ENCODE data around the gene XDH. TPM values are rescaled to one million over a fixed set of nuclear protein-coding genes. Genes with fewer than 3 reads are reported as not detected.
A peak's percentile ranks its signal among the peaks of the same experiment; 100 is the strongest.

Gene XDH
- total RNA-seq, 1 experiment from 2014 or later, result 47.5 TPM

DNA sequence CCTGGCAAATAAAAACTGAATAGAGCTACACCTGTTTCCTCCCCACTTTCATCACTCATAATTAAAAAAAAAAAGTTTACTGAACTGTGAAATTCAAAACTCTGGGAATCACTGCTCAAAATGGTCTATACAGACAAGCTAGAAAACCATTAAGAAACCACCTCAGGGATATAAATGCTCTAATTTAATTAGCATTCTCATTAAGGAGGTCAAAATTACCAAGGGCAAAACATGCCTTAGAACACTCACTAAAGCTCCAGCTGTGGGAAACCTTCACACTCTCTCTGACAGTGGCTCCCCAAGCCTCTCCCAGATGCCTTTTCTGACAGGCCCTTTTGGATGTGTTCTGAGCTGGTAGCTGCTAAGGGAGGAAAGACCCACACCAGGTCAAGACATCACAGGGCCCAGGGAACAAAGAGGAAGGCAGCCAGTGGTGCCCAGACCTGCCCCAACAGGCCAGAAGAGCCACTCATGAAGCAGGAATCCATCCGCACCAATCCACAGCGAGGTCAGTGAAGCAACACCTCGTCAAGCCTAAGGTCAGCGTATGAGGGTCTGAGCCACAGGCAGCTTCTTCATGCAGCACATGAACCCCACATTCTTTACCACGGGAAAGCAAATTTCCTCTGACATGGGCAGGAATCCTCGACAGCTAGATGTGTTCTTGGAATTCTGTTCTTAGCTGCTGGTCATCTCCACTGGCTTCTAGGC is 35.6 kb downstream of the XDH start:
- intact Hi-C loops (cut with micrococcal nuclease), result no loop called here
- TF ChIP-seq, protein P1, sequence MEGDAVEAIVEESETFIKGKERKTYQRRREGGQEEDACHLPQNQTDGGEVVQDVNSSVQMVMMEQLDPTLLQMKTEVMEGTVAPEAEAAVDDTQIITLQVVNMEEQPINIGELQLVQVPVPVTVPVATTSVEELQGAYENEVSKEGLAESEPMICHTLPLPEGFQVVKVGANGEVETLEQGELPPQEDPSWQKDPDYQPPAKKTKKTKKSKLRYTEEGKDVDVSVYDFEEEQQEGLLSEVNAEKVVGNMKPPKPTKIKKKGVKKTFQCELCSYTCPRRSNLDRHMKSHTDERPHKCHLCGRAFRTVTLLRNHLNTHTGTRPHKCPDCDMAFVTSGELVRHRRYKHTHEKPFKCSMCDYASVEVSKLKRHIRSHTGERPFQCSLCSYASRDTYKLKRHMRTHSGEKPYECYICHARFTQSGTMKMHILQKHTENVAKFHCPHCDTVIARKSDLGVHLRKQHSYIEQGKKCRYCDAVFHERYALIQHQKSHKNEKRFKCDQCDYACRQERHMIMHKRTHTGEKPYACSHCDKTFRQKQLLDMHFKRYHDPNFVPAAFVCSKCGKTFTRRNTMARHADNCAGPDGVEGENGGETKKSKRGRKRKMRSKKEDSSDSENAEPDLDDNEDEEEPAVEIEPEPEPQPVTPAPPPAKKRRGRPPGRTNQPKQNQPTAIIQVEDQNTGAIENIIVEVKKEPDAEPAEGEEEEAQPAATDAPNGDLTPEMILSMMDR (IDR thresholded peaks at IDR 0.05; ENCODE audit: unreplicated experiment), result no peak
- DNase-seq (ENCODE audit: unreplicated experiment), result peak; percentile 46
- no peaks in the 10 kb centered on the region for H3K9me3 Mint-ChIP-seq (ENCODE audit: unreplicated experiment)
- BruUV-seq (replicated peaks), result no TSS peak
- peak overlapping the region; percentile 46 for H3K27ac Mint-ChIP-seq (ENCODE audit: low read depth, unreplicated experiment)
- CTCF ChIA-PET, result interaction anchor here (0.5 to 0.8 kb wide), 2 partner anchors 12 to 598 kb away, joined by 4 to 5 read pairs; no protein-coding TSS in a partner anchor
- no peaks in the 10 kb centered on the region for H3K27me3 Mint-ChIP-seq (ENCODE audit: insufficient read depth, unreplicated experiment)
- POLR2A ChIA-PET, result interaction anchor here (0.6 to 2.0 kb wide), 4 partner anchors 12 to 1561 kb away, joined by 3 to 6 read pairs (median 3); partner anchors contain the start of gene XDH
- no peak overlapping the region for H3K4me3 Mint-ChIP-seq (ENCODE audit: unreplicated experiment)
- peaks cover 13% of the 10 kb centered on the region for H3K4me1 Mint-ChIP-seq (ENCODE audit: insufficient read depth, unreplicated experiment)
- H3K36me3 Mint-ChIP-seq (ENCODE audit: insufficient read depth, unreplicated experiment), result peaks cover 35% of the 10 kb centered on the region

DNA sequence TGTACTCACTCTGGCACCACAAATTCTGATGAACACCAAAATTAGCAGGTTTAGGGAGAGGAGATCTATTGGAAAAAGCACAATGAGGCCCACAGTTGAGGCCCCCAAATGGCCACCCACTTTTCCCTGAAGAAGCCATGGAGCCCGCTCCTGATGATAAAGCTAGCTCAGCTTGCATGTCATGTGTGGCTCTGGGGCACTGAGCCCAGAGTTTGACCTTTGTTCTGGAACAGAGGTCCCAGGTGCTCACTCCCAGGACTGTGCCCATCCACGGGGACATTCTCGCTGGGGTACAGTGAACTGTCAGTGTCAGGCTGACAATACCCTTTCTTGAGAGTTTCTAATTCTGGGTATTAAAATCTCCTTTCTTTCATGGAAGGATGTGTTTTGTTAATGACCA is 36.2 kb downstream of the XDH start:
- Mint-ChIP-seq H3K9me3 (ENCODE audit: unreplicated experiment) (no peaks in the 10 kb centered on the region), H3K27me3 (ENCODE audit: insufficient read depth, unreplicated experiment) (no peaks in the 10 kb centered on the region), H3K27ac (ENCODE audit: low read depth, unreplicated experiment) (no peak overlapping the region), H3K4me1 (ENCODE audit: insufficient read depth, unreplicated experiment) (peaks cover 11% of the 10 kb centered on the region), H3K4me3 (ENCODE audit: unreplicated experiment) (no peak overlapping the region), H3K36me3 (ENCODE audit: insufficient read depth, unreplicated experiment) (peaks cover 35% of the 10 kb centered on the region)
- TF ChIP-seq, protein P1 (IDR thresholded peaks at IDR 0.05; ENCODE audit: unreplicated experiment), result no peak
- CTCF ChIA-PET, result interaction anchor here (0.8 kb wide), 1 partner anchor 597 kb away, joined by 5 read pairs; no protein-coding TSS in a partner anchor
- BruUV-seq (replicated peaks), result no TSS peak
- POLR2A ChIA-PET, result interaction anchor here (0.6 to 2.0 kb wide), 3 partner anchors 11 to 1560 kb away, joined by 3 to 6 read pairs (median 3); no protein-coding TSS in a partner anchor
- intact Hi-C loops (cut with micrococcal nuclease), result no loop called here
- no peak for DNase-seq (ENCODE audit: unreplicated experiment)

DNA sequence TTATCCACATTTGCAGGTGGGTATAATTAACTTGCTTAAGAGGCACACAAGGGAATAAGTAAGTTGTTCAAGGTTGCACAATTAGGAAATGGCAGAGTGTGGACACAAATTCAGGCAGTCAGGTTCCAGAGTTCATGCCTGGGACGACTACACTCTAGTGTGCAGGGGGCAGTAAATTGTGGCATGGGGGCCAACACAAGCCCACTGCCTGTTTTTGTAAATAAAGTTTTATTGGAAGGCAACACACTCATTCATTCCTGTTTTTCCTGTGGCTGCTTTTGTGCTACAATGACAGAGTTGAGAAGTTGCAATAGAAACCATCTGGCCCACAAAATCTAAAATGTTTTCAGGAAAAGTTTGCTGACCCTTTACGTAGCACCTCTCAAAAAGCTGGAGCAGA is 41.4 kb downstream of the XDH start:
- no peak overlapping the region for H3K27ac Mint-ChIP-seq (ENCODE audit: low read depth, unreplicated experiment)
- BruUV-seq (replicated peaks), result no TSS peak
- no peaks in the 10 kb centered on the region for H3K27me3 Mint-ChIP-seq (ENCODE audit: insufficient read depth, unreplicated experiment)
- DNase-seq (ENCODE audit: unreplicated experiment), result no peak
- no peaks in the 10 kb centered on the region for H3K4me1 Mint-ChIP-seq (ENCODE audit: insufficient read depth, unreplicated experiment)
- intact Hi-C loops (cut with micrococcal nuclease), result no loop called here
- ChIA-PET POLR2A (no interaction called here), CTCF (no interaction called here)
- peaks cover 34% of the 10 kb centered on the region for H3K36me3 Mint-ChIP-seq (ENCODE audit: insufficient read depth, unreplicated experiment)
- no peak overlapping the region for H3K4me3 Mint-ChIP-seq (ENCODE audit: unreplicated experiment)
- TF ChIP-seq, protein P1 (IDR thresholded peaks at IDR 0.05; ENCODE audit: unreplicated experiment), result no peak
- H3K9me3 Mint-ChIP-seq (ENCODE audit: unreplicated experiment), result no peaks in the 10 kb centered on the region

DNA sequence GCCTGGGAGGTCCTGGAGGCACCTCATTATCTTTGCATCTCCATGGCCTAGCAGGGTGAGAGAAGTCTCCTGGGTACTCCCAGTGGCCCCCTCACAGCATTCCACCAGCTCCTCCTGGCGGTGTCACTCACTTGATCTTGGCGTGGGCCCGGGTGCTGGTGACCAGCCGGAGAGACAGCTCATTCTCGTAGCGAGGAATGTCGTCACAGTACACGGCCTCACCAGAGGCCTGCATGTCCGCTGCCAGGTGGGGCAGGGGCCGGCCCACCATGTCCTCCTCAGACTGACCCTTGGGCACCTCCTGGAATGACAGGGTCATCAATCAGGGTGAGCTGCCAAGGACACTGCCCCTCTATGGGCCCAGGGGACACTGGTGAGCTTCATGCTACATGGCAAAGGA is 42.4 kb downstream of the XDH start:
- BruUV-seq (replicated peaks), result no TSS peak
- ChIA-PET POLR2A (interaction anchor here (0.8 kb wide), 1 partner anchor 18 kb away, joined by 3 read pairs; no protein-coding TSS in a partner anchor), CTCF (interaction anchor here (0.7 to 1.3 kb wide), 4 partner anchors 10 to 150 kb away, joined by 3 to 8 read pairs (median 4); no protein-coding TSS in a partner anchor)
- no peak overlapping the region for H3K27ac Mint-ChIP-seq (ENCODE audit: low read depth, unreplicated experiment)
- H3K4me3 Mint-ChIP-seq (ENCODE audit: unreplicated experiment), result no peak overlapping the region
- no peaks in the 10 kb centered on the region for H3K9me3 Mint-ChIP-seq (ENCODE audit: unreplicated experiment)
- no peak for DNase-seq (ENCODE audit: unreplicated experiment)
- H3K4me1 Mint-ChIP-seq (ENCODE audit: insufficient read depth, unreplicated experiment), result no peaks in the 10 kb centered on the region
- intact Hi-C loops (cut with micrococcal nuclease), result no loop called here
- TF ChIP-seq, protein P1 (IDR thresholded peaks at IDR 0.05; ENCODE audit: unreplicated experiment), result no peak
- H3K36me3 Mint-ChIP-seq (ENCODE audit: insufficient read depth, unreplicated experiment), result peaks cover 42% of the 10 kb centered on the region
- H3K27me3 Mint-ChIP-seq (ENCODE audit: insufficient read depth, unreplicated experiment), result no peaks in the 10 kb centered on the region

Data from MCF 10A (cell line).